HG03196 (cell line): ENCODE results near the gene CLDN9.
A peak's percentile ranks its signal among the peaks of the same experiment; 100 is the strongest.

Experiments used
- ATAC-seq: cut with Tn5 transposase; IDR thresholded peaks from one replicate; pipeline ENCODE4 v1.9.1; 2021; ENCODE audit not compliant: unreplicated experiment

The CLDN9 gene

GRCh38 chr16:3012828-3013420 is at the start of gene CLDN9:
CLDN9 (plus strand) TSS chr16:3012923; CDS start chr16:3013363, 440 bp downstream.
- ATAC-seq: no peak

DNA sequence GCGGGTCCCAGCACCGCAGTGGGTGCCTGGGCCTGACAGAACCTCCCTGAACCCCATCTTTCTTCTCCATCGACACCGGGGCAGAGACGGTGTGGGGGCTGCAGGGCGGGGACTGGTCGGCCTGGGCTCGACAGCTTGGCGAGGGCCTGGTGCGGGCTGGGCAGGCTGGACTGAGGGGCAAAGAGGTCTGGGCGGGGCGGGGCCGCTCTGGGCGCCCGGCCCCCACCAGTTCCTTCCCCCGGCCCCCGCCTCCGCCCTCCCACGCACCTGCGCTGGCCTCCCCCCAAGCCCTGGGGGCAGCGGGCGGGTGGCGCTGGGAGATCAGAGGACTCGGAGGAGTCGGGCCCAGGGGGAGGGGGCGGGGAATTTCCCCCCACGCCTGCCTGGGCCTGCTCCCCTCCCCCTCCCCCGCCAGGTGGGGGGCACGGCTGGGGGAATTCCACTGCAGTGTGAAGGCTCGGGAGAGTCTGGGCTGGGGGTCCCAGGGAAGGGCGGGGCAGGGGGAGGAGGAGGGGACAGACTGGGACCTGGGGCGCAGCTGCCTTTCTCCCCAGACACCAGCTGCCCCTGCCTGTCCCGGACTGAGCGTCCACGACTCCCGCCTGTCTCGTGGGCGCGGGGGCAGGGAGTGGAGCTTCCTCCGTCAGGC is 49.5 kb upstream of the CLDN9 start:
- ATAC-seq: no peak

- no peak for ATAC-seq
Measured at GRCh38 chr16:2963723-2964474, 48.8 kb upstream of the CLDN9 start, which contains the start of gene KREMEN2. KREMEN2 (plus strand) TSS chr16:2964275; CDS start chr16:2964521, 246 bp downstream.

DNA sequence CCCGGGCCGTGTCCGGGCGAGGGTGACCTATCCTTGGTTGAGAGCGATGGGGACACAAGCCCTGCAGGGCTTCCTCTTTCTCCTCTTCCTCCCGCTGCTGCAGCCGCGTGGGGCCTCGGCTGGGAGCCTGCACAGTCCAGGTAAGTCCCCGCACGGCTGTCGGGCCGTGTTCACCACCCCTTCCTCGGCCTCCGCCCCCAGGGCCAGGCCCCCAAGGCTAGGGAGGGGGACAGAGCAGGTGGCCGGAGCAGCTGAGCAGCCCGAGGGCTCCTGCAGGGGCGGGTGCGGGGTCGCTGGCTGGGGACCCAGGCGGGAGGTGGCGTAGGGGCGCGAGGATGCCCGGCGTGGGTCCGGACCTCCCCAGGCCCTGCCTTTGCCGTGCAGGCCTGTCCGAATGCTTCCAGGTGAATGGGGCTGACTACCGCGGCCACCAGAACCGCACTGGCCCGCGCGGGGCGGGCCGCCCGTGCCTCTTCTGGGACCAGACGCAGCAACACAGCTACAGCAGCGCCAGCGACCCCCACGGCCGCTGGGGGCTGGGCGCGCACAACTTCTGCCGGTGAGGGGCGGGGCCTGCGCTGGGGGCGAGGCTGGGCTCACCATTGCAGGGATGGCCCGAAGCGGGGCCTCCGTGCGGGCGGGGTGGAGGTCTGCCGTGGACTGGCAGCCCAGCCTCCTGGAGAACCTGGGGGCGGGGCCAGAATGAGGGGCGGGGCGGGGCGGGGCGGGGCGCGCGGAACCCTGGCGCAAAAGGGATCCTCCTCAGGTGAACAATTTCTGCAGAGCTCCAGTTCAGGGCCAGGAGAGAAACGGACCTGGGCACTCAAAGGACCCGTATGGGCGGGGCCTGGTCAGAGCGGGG is 48.0 kb upstream of the CLDN9 start:
- no peak for ATAC-seq

- no peak for ATAC-seq
Measured at GRCh38 chr16:2966043-2966807, 46.5 kb upstream of the CLDN9 start.

- ATAC-seq: no peak
Measured at GRCh38 chr16:2966808-2967191, 45.9 kb upstream of the CLDN9 start.

DNA sequence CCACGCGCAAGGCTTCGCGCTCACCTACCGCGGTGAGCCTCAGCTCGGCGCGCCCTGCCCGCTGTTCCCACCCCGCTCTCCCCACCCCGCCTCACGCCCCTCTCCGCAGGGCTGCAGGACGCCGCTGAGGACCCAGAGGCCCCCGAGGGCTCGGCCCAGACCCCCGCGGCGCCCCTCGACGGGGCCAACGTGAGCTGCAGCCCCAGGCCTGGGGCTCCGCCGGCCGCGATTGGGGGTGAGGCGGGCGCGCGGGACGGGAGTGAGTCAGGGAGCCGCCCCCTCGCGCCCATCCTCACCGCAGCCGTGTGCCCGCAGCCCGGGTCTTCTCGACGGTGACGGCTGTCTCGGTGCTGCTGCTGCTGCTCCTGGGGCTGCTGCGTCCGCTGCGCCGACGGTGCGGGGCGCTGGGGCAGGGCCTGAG is 45.5 kb upstream of the CLDN9 start:
- no peak for ATAC-seq

- no peak for ATAC-seq
Measured at GRCh38 chr16:2967721-2968161, 45.0 kb upstream of the CLDN9 start.

GRCh38 chr16:2968368-2968737 is 44.4 kb upstream of the CLDN9 start:
- ATAC-seq: no peak

- peak; percentile 60 for ATAC-seq
Measured at GRCh38 chr16:2968738-2969544, 43.8 kb upstream of the CLDN9 start, which contains the start of gene PAQR4. PAQR4 (plus strand) TSS chr16:2969348; CDS start chr16:2969675, 327 bp downstream.

GRCh38 chr16:2969545-2970521 is 42.9 kb upstream of the CLDN9 start:
- peak; percentile 29 for ATAC-seq

GRCh38 chr16:2970563-2970962 is 42.2 kb upstream of the CLDN9 start:
- no peak for ATAC-seq

DNA sequence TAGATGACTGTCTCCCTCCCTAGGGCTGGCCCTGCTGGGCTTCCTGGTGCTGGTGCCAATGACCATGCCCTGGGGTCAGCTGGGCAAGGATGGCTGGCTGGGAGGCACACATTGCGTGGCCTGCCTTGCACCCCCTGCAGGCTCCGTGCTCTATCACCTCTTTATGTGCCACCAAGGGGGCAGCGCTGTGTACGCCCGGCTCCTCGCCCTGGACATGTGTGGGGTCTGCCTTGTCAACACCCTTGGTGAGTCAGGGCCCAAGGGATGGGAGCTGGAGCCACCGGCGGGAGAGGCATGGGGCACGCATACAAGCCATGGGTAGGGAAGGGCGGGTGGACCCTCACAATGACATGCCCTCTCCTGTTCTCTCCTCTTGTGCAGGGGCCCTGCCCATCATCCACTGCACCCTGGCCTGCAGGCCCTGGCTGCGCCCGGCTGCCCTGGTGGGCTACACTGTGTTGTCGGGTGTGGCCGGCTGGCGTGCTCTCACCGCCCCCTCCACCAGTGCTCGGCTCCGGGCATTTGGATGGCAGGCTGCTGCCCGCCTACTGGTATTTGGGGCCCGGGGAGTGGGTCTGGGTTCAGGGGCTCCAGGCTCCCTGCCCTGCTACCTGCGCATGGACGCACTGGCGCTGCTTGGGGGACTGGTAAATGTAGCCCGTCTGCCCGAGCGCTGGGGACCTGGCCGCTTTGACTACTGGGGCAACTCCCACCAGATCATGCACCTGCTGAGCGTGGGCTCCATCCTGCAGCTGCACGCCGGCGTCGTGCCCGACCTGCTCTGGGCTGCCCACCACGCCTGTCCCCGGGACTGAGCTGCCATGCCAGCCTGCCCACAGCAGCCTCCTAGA is 41.4 kb upstream of the CLDN9 start:
- no peak for ATAC-seq

- ATAC-seq: no peak
Measured at GRCh38 chr16:2971985-2972784, 40.5 kb upstream of the CLDN9 start.

- ATAC-seq: no peak
Measured at GRCh38 chr16:2973093-2973492, 39.6 kb upstream of the CLDN9 start.

- no peak for ATAC-seq
Measured at GRCh38 chr16:2973605-2974318, 39.0 kb upstream of the CLDN9 start.
